ENCODE measurements around the gene FLNC. TPM values are rescaled to one million over a fixed set of nuclear protein-coding genes. Genes with fewer than 3 reads are reported as not detected.
A peak's percentile ranks its signal among the peaks of the same experiment; 100 is the strongest.

FLNC gene
- total RNA-seq, 1 experiment from 2014 or later, result 254 TPM

DNA sequence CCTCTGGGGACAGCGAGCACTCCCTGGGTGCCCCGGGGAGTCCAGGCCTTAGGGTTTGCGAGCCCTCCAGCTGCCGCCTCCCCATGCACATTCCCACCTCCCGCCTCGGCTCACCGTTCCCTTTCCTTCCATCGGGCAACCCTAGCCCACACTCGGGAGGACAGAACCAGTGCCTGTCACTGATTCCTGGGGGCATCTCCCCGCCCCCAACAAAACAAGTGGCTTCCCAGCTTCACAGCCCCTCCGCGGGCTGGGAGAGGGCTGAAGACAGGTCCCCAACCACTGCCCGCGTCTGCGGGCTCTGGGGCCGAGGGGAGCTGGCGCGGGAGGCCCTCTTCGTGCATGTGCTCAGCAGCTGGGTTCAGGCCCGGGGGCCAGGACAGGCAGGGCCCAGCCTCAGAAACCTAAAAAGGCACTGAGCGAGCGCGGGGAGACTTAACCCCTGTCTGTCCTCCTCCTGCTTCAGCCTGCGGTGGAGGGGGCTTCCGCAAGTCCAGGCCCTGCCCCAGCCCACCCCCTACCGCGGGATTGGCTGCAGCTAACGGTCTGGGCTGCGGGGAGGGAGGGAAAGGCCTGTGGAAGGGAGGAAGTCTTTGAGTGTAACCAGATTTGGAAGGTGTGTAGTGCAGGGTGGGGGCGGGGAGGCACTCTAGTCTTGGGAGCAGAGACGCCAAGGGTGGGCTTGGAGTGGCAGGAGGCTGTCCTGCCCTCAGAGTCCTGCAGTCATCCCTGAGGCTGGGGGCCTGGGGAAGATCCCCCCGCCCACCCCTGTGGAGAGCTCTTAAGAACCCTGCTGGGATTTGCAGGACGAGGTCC is 1.2 kb downstream of the FLNC start:
- DNase-seq (ENCODE audit: low read depth), result peak; percentile 91

DNA sequence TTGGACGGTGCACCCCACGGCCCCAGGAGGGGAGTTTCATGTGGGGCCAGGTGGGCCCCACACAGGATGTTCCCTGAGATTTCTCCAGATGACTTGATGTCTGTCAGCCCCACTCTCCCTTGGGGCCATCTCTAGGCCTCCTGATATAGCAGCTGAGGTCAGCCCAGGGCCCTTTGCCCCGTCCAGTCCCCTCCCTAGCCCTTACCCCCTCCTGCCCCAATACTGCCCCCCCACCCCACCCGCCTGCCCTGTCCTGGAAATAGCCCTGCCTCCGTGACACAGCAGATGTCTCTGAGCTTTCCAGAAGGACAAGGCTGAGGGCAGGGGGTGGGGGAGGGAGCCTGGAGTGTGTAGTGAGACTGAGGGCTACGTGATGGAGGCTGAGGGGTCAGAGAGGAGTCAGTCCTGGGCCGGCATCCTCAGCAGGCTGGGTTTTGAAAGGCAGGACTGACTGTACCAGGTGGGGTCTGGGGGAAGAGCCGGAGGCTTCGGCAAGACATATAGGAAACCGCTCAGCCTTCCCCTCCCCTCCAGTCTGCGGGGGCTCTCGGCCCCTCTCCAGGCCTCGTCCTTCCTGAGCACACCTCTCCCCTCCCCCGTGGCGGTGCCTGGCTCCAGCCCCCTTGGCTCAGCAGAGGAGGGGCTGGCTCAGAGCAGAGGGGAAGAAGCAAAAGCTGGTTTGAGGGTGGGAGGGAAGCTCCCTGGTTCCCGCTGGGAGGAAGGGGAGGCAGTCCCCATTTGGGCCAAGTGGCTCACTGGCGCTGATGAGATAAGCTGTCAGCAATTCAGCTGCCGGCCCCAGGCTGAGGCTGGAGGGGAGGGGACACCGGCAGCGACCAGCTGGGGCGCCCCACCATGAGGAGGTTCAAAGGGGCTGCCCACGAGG is 2.0 kb downstream of the FLNC start:
- DNase-seq (ENCODE audit: low read depth), result peak; percentile 97

DNA sequence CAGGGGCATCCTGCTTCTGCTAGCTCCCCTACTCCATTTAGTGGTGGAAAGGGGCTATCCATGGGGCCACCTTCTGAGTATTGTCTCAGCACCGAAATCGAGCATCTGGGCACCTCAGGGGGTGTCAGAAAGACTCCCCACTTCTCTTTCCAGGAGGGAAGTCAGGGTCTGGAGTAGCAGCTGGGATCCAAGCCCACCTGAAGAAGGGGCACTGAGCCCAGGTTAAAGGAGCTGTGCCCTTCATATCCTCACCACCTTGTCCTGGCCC is 2.6 kb downstream of the FLNC start:
- DNase-seq (ENCODE audit: low read depth), result no peak

DNA sequence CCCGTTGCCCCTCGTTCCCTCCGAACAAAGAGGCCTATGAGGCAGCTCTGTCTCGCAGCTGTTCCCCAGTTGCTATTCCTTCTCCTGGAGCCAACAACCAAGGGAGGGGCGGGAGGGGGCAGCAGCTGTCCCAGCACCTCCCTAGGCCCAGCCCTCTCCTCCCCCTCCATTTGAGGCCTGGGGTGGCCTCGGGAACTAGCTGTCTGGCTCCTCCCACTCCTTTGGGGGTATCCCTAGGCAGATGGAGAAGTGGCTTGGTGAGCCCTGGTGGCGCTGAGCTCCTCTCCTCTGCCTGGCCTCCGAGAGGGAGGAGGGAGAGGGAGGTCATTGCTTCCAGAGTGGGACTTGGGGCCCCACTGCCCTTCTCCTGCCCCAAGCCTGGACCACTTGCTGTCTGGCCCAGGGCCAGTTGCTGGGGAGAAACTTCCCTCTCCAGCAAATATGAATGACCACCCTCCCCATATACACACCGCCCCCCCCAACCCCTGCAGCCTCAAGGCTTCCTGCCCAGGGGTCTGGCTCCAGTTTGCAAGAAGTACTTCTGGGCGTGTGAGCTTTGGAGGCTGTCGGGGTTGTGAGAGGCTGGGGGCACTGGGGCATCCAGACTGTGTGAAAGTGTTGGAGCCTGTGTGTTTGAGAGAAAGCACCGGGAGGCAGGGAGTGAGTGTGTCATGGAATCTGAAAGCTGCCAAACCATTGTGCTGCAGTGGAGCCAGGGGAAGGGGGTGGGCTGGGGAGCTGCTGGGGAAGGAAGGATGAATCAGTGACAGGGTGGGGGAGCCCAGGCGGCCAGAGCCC is 3.1 kb downstream of the FLNC start:
- peak; percentile 99 for DNase-seq (ENCODE audit: low read depth)

DNA sequence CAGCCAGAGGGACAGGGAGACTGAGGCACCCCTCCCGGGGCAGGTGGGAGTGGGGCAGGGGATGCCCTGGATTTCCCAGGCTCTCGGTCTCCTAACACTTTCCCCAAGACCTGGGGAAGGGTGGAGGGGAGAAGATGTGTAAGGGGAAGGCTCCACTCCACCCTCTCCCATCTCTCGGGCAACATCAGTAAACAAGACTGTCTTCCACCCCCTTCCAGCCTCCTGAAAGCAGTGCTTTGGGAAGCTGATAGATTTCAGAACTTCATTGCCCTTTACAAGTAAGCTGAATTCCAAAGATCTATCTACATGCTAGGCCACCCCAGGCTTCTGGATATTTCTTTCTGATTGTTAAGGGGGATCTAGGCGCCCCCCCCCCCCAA is 3.7 kb downstream of the FLNC start:
- DNase-seq (ENCODE audit: low read depth), result peak; percentile 63

DNA sequence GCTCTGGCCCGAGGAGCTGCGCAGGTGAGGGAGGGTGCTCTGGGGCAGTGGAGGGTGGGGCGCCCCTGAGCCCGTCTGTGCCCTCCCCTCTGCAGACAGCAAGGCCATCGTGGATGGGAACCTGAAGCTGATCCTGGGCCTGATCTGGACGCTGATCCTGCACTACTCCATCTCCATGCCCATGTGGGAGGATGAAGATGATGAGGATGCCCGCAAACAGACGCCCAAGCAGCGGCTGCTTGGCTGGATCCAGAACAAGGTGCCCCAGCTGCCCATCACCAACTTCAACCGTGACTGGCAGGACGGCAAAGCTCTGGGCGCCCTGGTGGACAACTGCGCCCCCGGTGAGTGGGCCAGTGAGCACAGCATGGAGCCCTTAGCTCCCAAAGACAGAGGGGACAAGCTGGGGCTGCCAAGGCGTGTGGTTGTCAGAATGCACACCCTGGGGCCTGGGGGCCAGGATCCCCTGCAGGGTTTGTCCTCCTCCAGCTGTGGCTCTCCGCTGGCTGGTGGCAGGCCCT is 5.1 kb downstream of the FLNC start:
- no peak for DNase-seq (ENCODE audit: low read depth)

DNA sequence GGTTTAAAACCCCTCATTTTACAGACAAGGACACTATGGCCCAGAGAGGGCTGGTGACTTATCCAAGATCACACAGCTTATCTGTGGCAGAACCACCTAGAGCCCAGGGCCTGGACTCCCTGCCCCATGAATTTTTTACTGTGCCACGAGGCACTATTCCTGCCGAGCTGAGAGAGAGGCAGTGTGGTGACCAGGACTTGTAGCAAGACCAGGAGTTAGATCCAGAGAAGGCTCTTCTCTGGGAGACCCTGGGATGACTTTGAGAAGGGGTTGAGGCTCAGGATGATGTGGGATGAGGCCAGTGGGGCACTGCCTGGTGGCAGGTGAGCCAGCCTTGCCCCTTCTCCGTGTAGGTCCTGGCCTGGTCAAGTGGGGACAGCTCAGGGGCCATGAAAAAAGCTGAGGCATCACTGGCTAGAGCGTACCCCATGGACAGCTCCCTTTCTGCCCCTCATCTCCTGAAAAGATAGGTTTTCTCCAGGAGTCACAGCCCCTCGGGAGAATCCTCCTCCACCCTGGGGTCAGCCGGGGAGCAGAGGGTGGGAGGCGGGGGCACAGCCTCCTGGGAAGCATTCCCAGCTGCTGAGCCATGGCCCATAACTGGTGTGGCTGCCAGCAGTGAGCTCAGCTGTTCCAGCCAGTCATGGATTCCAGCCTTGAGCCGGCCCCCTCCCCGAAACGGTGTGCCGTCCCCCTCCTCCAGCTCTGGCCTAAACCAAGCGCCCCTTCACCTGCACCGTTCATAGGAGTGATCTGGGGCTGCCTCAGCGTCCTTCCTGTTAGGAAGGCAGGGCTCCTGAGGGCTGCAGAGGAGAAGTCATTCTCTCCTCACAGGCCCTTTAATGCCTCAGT is 5.8 kb downstream of the FLNC start:
- DNase-seq (ENCODE audit: low read depth), result peak; percentile 91

DNA sequence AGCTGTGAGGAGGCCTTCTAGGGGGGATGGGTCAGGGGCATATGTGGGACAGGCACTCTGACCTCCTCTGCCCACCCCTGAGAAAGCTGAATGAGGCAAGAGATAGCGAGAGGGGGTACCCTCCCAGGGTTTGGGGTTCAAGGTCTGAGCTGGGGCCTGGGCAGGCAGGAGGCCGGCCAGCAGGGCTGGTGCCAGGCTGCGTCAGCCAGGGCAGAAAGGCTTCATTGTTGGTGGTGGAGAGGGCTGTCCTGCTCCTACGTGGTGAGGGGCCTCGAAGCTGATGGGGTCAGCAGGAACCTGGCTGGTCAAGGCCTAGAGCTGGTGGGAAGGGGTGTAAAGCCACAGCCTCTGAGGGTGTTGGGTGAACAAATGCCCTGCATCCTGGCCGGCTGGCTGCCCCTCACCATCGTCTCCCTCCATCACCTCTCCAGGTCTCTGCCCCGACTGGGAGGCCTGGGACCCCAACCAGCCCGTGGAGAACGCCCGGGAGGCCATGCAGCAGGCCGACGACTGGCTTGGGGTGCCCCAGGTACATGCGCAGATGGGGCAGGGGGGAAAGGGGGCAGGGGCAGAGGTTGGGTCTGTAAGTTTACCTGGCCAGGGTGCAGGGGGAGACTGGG is 6.6 kb downstream of the FLNC start:
- DNase-seq (ENCODE audit: low read depth), result no peak

DNA sequence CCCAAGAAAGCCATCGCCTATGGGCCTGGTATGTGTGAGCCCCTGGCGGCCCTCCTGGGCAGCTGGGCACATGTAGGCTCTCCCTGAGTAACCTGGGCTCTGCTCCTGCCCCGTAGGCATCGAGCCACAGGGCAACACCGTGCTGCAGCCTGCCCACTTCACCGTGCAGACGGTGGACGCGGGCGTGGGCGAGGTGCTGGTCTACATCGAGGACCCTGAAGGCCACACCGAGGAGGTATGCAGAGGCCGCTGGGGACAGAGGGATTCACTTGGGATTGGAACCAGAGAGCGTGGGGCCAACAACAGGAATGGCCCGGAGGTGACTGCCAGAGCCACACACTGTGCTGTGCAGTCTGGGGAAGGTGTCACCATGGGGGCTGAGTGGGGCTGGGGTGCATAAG is 7.3 kb downstream of the FLNC start:
- no peak for DNase-seq (ENCODE audit: low read depth)

GRCh38 chr7:128838109-128838779 is 8.0 kb downstream of the FLNC start:
- no peak for DNase-seq (ENCODE audit: low read depth)

GRCh38 chr7:128838981-128839731 is 8.9 kb downstream of the FLNC start:
- DNase-seq (ENCODE audit: low read depth), result no peak

DNA sequence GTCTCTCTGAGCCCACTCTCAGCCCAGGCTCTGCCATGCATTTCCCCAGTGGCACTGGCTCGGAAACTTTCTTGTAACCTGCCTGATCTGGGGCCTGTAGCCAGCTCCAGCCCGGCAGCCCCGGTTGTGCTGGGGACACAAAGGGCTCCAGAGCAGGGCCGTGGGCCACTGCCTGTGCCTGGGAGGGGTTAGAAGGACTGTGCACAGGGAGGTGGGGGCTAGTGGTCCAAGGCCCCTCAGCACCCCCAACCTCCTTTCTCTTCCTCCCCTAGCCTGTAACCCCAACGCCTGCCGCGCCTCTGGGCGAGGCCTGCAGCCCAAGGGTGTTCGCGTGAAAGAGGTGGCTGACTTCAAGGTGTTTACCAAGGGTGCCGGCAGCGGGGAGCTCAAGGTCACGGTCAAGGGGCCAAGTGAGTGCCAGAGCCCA is 9.6 kb downstream of the FLNC start:
- DNase-seq (ENCODE audit: low read depth), result no peak

DNA sequence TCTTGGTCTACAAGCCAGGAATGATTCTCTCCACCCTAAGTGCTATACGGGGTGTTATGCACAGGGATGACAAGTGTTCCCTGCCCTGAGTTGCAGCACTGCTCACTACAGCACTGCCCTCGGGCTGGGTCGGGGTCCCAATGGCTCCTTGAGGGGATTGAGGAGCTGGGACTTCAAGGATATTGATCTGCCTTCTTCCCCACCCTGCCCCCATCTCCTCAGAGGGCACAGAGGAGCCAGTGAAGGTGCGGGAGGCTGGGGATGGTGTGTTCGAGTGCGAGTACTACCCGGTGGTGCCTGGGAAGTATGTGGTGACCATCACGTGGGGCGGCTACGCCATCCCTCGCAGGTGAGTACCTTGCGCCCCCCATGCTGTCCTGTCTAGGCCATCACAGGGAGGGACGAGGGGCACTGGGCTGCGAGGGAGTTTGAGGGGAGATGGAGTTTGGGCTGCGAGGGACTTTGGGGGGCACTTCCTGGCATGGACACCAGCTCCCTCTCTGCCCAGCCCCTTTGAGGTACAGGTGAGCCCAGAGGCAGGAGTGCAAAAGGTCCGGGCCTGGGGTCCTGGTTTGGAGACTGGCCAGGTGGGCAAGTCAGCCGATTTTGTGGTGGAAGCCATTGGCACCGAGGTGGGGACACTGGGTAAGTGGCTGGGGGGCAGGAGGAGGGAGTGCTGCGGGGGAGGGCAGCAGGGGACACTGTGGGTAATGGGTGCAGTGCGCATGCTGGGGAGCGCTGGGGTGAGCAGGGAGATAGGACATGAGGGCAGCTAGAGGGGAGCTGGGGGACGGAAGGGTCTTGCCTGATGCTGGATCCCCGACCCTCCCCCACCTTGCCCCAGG is 10.3 kb downstream of the FLNC start:
- no peak for DNase-seq (ENCODE audit: low read depth)

DNA sequence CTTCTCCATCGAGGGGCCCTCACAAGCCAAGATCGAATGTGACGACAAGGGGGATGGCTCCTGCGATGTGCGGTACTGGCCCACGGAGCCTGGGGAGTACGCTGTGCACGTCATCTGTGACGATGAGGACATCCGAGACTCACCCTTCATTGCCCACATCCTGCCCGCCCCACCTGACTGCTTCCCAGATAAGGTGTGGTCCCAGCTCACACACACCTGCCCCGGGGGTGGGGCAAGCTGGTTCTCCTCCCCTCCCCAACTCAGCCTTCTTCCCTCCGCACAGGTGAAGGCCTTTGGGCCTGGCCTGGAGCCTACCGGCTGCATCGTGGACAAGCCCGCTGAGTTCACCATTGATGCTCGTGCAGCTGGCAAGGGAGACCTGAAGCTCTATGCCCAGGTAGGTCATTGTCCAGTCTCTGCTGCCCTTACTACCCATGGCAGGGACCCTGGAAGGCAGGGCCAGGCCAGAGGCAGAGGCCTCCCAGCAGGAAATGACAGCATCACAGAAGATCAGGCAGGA is 11.0 kb downstream of the FLNC start:
- DNase-seq (ENCODE audit: low read depth), result no peak

GRCh38 chr7:128841921-128842673 is 11.9 kb downstream of the FLNC start:
- DNase-seq (ENCODE audit: low read depth), result peak; percentile 53

GRCh38 chr7:128842674-128843641 is 12.8 kb downstream of the FLNC start:
- DNase-seq (ENCODE audit: low read depth), result no peak

Data from LHCN-M2 (cell line).